ENCODE data around the gene PRM1. TPM values are rescaled to one million over a fixed set of nuclear protein-coding genes. Genes with fewer than 3 reads are reported as not detected.

The PRM1 gene
- total and polyA plus RNA-seq, 8 donors, result not detected

GRCh38 chr16:11270602-11271162, 10.4 kb downstream of the PRM1 start:
- no peaks in the 10 kb centered on the region for H3K27me3 ChIP-seq
- 85 to 95% (median 93%) methylated on average over 2 of the region's 2 CpGs for WGBS, 5 donors
- DNase-seq, result no peak
- intact Hi-C loops (cut with DNase I; ENCODE audit: low total_unique reads), result no loop called here
- H3K36me3 ChIP-seq, result no peaks in the 10 kb centered on the region
- no peaks in the 10 kb centered on the region for H3K4me1 ChIP-seq
- no peaks in the 10 kb centered on the region for H3K9me3 ChIP-seq
- TF ChIP-seq CTCF (IDR thresholded peaks at IDR 0.05), result no peak
- no peak for TF ChIP-seq POLR2A (IDR thresholded peaks at IDR 0.05)
- TF ChIP-seq EP300 (IDR thresholded peaks at IDR 0.05), result no peak
- no peak for TF ChIP-seq POLR2AphosphoS5 (IDR thresholded peaks at IDR 0.05)
- no peak overlapping the region for H3K4me3 ChIP-seq
- no peak overlapping the region for H3K27ac ChIP-seq

DNA sequence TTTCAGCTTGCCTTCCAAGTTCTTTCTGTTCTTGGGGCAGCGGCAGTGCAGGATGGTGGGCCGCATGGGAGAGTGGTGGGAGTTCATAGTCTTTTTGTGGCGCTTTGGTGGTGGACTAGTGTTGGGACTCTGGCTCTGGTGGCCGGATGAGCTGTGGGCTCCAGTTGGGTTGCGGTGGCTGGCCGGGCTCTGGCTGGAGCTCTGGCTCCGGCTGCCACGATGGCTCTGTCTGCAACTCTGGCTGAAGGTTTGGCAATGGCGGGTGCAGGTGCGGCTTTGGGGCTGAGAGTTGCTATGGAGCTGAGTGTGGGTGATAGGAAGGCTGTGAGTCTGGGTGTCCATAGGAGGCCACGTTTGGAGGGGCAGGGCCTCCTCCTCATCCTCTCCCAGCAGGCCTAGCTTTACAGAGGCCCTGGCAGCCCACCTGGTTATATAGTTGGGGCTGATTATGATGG, 12.2 kb downstream of the PRM1 start, which contains the start of gene TNP2:
Gene TNP2, minus strand, starts transcription at position 405 of the 455 bp plus-strand sequence. Its CDS starts 63 bp downstream, at position 342.
- no peak within 1 kb of the TSS for H3K27ac ChIP-seq
- H3K4me3 ChIP-seq, result no peak within 1 kb of the TSS
- intact Hi-C loops (cut with DNase I; ENCODE audit: low total_unique reads), result no loop called here
- WGBS, 5 donors, result 94 to 100% (median 97%) methylated on average over 11 of the region's 11 CpGs
- H3K9me3 ChIP-seq, result no peaks in the 10 kb centered on the region
- no peaks in the 10 kb centered on the region for H3K27me3 ChIP-seq
- no peak for TF ChIP-seq CTCF (IDR thresholded peaks at IDR 0.05)
- TF ChIP-seq EP300 (IDR thresholded peaks at IDR 0.05), result no peak
- no peak for TF ChIP-seq POLR2A (IDR thresholded peaks at IDR 0.05)
- no peak for TF ChIP-seq POLR2AphosphoS5 (IDR thresholded peaks at IDR 0.05)
- H3K36me3 ChIP-seq, result no peaks in the 10 kb centered on the region
- DNase-seq, result no peak
- H3K4me1 ChIP-seq, result peaks cover 6 to 14% (median 10%) of the 10 kb centered on the region in 4 donors

GRCh38 chr16:11265124-11265523, 16.0 kb downstream of the PRM1 start:
- DNase-seq, result peak in 1 of 2 donors; percentile 30
- intact Hi-C loops (cut with DNase I; ENCODE audit: low total_unique reads), result no loop called here
- H3K27ac ChIP-seq, result peak overlapping the region in 3 of 5 donors; percentile 20 to 65 (median 40)

GRCh38 chr16:11264155-11264832, 16.8 kb downstream of the PRM1 start:
- no peak for DNase-seq
- H3K27ac ChIP-seq, result no peak overlapping the region
- WGBS, 5 donors, result 66 to 83% (median 74%) methylated on average over 9 of the region's 9 CpGs
- intact Hi-C loops (cut with DNase I; ENCODE audit: low total_unique reads), result no loop called here
- no peaks in the 10 kb centered on the region for H3K9me3 ChIP-seq
- H3K4me1 ChIP-seq, result peaks cover 8 to 31% (median 11%) of the 10 kb centered on the region in 4 donors
- H3K4me3 ChIP-seq, result no peak overlapping the region
- no peaks in the 10 kb centered on the region for H3K27me3 ChIP-seq
- H3K36me3 ChIP-seq, result no peaks in the 10 kb centered on the region
- TF ChIP-seq POLR2AphosphoS5 (IDR thresholded peaks at IDR 0.05) (no peak), EP300 (IDR thresholded peaks at IDR 0.05) (no peak), CTCF (IDR thresholded peaks at IDR 0.05) (no peak), POLR2A (IDR thresholded peaks at IDR 0.05) (no peak)

More at GRCh38 chr16:11265124-11265523, 16.0 kb downstream of the PRM1 start:
- Histone ChIP-seq H3K9me3 (no peaks in the 10 kb centered on the region), H3K27me3 (no peaks in the 10 kb centered on the region), H3K4me1 (peaks cover 6 to 28% (median 10%) of the 10 kb centered on the region in 4 donors), H3K36me3 (no peaks in the 10 kb centered on the region), H3K4me3 (no peak overlapping the region)
- 45 to 67% (median 57%) methylated on average over 7 of the region's 7 CpGs for WGBS, 5 donors
- no peak for TF ChIP-seq POLR2AphosphoS5 (IDR thresholded peaks at IDR 0.05)
- no peak for TF ChIP-seq CTCF (IDR thresholded peaks at IDR 0.05)
- TF ChIP-seq POLR2A (IDR thresholded peaks at IDR 0.05), result no peak
